ENCODE data around the gene EOGT.

Gene EOGT

GRCh38 chr3:69008980-69009379, 4.5 kb downstream of the EOGT start:
- no peak for DNase-seq

- DNase-seq = no peak
Observed at GRCh38 chr3:69005791-69006482, 7.5 kb downstream of the EOGT start.

- no peak for DNase-seq
Observed at GRCh38 chr3:69005071-69005790, 8.3 kb downstream of the EOGT start.

GRCh38 chr3:69004138-69004537, 9.3 kb downstream of the EOGT start:
- no peak for DNase-seq

GRCh38 chr3:68999605-69000004, 13.9 kb downstream of the EOGT start:
- DNase-seq = no peak

- DNase-seq = no peak
Observed at GRCh38 chr3:68999158-68999557, 14.3 kb downstream of the EOGT start.

DNA sequence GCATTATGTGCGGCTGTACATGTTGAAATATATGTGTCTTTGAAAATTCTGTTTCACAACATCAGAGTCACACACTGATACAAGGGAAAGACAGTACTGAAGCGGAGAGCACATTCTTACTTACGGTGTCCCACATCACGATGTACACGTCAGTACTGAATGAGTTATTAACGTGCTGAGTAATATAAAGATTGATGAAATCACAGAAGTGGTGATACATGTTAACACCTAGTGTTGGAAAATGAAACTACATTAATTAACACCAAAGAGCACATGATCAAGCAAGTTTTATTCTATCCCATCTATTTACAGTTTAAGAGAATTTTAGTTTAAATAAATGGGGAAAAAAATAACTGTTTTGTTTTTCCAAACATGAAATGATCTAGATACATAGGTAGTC, 15.6 kb downstream of the EOGT start:
- DNase-seq = no peak

GRCh38 chr3:68996356-68996995, 17.0 kb downstream of the EOGT start:
- no peak for DNase-seq

GRCh38 chr3:68988740-68989139, 24.7 kb downstream of the EOGT start:
- DNase-seq = no peak

GRCh38 chr3:68987322-68987721, 26.2 kb downstream of the EOGT start:
- no peak for DNase-seq

- DNase-seq = no peak
Observed at GRCh38 chr3:68986496-68987208, 26.8 kb downstream of the EOGT start.

- DNase-seq = no peak
Observed at GRCh38 chr3:68985146-68985790, 28.2 kb downstream of the EOGT start.

- DNase-seq = no peak
Observed at GRCh38 chr3:68984011-68984530, 29.4 kb downstream of the EOGT start.

DNA sequence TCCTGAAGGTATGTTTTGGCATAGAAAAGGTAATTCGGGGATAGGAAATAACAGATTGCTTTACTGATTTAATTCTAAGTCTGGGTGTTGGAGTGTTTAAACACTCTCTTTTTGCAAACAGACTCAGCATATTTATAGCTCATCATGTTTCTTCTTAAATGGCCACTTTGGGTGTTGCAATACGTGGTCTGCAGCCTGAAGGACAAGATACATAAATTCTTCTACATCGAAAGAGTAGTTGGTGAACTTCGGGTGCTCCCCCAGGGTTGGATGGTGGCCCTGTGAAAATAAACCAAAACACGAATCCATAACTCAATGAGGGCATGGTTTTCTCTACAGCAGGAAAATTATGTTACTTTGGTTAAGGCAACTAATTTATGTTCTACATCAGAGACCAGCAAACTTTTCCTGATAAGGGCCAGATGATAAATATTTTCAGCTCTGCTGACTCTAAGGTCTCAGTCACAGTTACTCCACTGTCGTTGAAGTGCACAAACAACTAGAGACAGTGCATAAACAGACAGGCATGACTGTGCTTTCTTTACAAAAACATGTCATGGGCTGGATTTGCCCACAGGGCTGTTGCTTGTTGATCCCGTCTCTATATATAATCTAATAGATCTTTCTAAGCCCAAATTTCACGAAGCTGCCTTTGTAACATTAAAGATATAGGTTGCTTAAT, 35.9 kb downstream of the EOGT start:
- DNase-seq = no peak

DNA sequence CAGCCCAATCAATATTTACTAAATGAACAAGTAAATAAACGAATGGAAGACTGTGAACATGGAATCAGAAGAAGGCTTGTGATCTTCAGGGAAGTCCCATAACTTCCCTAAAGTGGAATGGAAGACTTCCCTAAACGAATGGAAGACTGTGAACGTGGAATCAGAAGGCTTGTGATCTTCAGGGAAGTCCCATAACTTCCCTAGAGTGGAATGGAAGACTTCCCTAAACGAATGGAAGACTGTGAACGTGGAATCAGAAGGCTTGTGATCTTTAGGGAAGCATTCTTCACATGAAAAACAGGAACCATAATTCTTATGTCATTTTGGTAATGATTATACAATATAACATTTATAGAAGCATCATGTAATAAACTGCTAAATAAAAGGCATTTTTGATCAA, 38.8 kb downstream of the EOGT start:
- DNase-seq = no peak

- DNase-seq = no peak
Observed at GRCh38 chr3:68973639-68974038, 39.8 kb downstream of the EOGT start.

DNA sequence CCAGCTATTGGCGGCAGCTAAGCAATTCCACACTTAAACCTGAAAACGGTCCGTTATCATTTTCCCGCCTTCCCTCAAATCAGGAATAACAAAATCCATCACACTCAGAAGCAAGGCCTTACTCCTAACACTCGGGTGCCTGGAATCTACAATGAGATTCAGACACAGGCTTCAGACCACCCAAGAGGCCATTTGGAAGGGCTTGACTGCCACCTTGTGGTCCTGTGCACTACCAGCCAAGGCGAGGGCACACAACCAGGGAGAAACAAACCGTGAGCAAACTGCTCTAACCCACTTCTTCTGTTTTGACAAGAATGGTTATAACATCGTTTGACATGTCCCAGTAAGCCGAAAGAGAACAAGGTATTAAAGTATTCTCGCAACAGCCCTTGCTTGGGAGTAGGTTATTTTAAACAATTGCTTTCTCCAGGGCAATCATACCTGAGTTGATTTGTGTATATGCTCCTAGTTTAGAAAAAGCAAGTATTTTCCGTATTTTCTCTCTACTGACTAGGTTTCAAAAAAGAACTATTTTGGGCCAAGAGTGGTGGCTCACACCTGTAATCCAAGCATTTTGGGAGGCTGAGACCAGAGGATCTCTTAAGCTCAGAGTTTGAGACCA, 41.0 kb downstream of the EOGT start:
- peak; percentile 5 for DNase-seq

DNA sequence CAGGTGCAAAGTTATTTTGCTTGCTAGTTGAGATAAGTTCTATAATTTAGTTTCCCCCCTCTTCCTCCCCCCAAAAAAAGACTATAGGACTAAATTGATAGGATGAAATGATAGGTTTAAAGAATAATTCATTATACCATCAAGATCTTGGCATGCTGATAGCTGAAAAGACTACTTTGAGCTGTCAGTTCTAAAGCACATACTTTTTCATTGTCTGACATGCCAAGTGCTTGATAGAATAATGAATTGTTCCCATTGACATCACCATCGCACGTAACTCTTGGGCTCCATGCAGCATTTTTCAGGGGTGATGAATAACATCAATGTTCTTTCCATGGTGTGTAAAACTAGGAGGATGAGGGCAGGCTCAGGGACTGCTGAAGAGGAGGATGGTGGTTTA, 48.8 kb downstream of the EOGT start:
- no peak for DNase-seq

- DNase-seq = no peak
Observed at GRCh38 chr3:68963891-68964290, 49.6 kb downstream of the EOGT start.

DNA sequence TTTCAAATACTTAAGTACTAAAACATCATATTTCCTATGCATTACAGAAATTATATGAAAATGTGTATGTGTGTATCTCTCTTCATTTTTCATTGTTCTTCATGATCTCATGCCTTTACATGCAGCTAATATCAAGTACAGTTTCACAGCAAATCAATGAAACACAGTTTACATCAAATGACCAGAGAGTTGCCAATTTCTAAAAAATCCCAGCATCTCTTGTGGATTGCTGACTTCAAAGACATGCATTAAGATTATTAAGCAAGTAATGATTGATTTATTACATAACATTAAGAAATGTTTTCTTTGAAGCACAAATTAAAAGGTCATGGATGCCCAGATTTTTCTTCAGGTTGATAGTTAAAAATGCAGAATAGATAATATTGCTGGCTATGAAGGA, 50.1 kb downstream of the EOGT start:
- DNase-seq = no peak

- no peak for DNase-seq
Observed at GRCh38 chr3:68958932-68959331, 54.6 kb downstream of the EOGT start.

- DNase-seq = no peak
Observed at GRCh38 chr3:68957895-68958294, 55.6 kb downstream of the EOGT start.

Measured in NCI-H510A (cell line).